Ectodermal cell (in vitro differentiated cells): ENCODE measurements around the gene ILKAP.
A peak's percentile ranks its signal among the peaks of the same experiment; 100 is the strongest.

Experiments
- H3K27ac ChIP-seq: 2 replicates; pipeline ENCODE4 v1.7.0; 2013; ENCODE audit warnings: mild to moderate bottlenecking, low read depth, low read length; ENCODE audit not compliant: insufficient read depth, poor library complexity, severe bottlenecking
- H3K27me3 ChIP-seq: 2 replicates; pipeline ENCODE4 v1.7.0; 2013; ENCODE audit warnings: mild to moderate bottlenecking, low read length; ENCODE audit not compliant: insufficient read depth, control insufficient read depth, poor library complexity, severe bottlenecking
- H3K36me3 ChIP-seq: one replicate; pipeline ENCODE4 v1.7.0; 2013; ENCODE audit warnings: low read length; ENCODE audit not compliant: control insufficient read depth, insufficient read depth
- H3K4me1 ChIP-seq: one replicate; pipeline ENCODE4 v1.7.0; 2013; ENCODE audit warnings: low read length; ENCODE audit not compliant: control insufficient read depth, insufficient read depth
- H3K4me3 ChIP-seq: 2 replicates; pipeline ENCODE4 v1.7.0; 2013; ENCODE audit warnings: low read depth, low read length, control low read depth; ENCODE audit not compliant: insufficient read depth
- H3K9me3 ChIP-seq: 2 replicates; pipeline ENCODE4 v1.7.0; 2013; ENCODE audit warnings: mild to moderate bottlenecking, low read length, moderate library complexity; ENCODE audit not compliant: control insufficient read depth
- whole genome bisulfite sequencing, 2 experiments: methylation state at CpG; one replicate each; pipeline ENCODE4 v1.1.7; 2013; ENCODE audit warnings: missing lambda C conversion rate in 2 of 2; 5-methylcytosine and 5-hydroxymethylcytosine counted together

The ILKAP gene

GRCh38 chr2:238159661-238160205, 43.8 kb downstream of the ILKAP start:
- Histone ChIP-seq H3K27me3 (peaks cover 63% of the 10 kb centered on the region), H3K36me3 (no peaks in the 10 kb centered on the region), H3K9me3 (no peaks in the 10 kb centered on the region), H3K27ac (no peak overlapping the region), H3K4me1 (peaks cover 11% of the 10 kb centered on the region), H3K4me3 (no peak overlapping the region)
- WGBS, 2 experiments = 68 to 69% methylated on average over 10 of the region's 10 CpGs

- Histone ChIP-seq H3K27me3 (peaks cover 57% of the 10 kb centered on the region), H3K9me3 (no peaks in the 10 kb centered on the region), H3K4me1 (peaks cover 11% of the 10 kb centered on the region), H3K4me3 (no peak overlapping the region), H3K27ac (no peak overlapping the region), H3K36me3 (no peaks in the 10 kb centered on the region)
- 3 to 4% methylated on average over 52 of the region's 52 CpGs for WGBS, 2 experiments
Observed at GRCh38 chr2:238159071-238159539, 44.4 kb downstream of the ILKAP start.

DNA sequence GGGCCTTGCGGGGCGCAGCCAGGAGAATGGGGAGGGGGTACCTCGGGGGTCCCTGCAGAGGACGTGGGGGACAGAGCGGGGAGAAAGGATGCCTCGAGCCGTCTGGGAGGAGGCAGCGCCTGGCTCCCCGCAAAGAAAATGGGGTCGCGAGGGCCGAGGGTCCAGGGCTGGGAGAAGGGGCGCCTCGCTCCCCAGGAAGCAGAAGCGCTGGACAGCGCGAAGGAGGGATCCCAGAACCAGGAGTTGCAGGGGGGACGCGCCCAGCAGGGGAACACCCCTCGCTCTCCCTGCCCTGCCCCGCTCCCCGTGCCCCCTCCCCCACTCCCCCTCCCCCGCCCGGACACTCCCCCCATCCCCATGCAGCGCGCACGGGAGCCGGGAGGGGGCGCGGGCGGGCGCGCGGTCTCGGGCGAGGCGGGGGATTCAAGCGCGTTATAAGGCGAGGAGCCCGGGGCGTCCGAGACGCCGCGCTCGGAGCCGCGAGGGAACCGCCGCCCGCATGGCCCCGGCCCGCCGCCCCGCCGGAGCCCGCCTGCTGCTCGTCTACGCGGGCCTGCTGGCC, 44.9 kb downstream of the ILKAP start, which contains the start of gene ERFE:
TSS of gene ERFE (plus strand) at position 462 of the 562 bp plus-strand sequence. CDS start at position 500, 38 bp downstream.
- Histone ChIP-seq H3K9me3 (no peaks in the 10 kb centered on the region), H3K27me3 (peaks cover 52% of the 10 kb centered on the region), H3K4me1 (peaks cover 11% of the 10 kb centered on the region), H3K27ac (no peak within 1 kb of the TSS), H3K36me3 (no peaks in the 10 kb centered on the region), H3K4me3 (no peak within 1 kb of the TSS)
- WGBS, 2 experiments = 14% methylated on average over 54 of the region's 61 CpGs

GRCh38 chr2:238158018-238158508, 45.4 kb downstream of the ILKAP start:
- H3K27ac ChIP-seq = no peak overlapping the region
- WGBS, 2 experiments = 67 to 79% methylated on average over 21 of the region's 21 CpGs
- no peak overlapping the region for H3K4me3 ChIP-seq
- H3K9me3 ChIP-seq = no peaks in the 10 kb centered on the region
- peaks cover 47% of the 10 kb centered on the region for H3K27me3 ChIP-seq
- no peaks in the 10 kb centered on the region for H3K36me3 ChIP-seq
- H3K4me1 ChIP-seq = peaks cover 11% of the 10 kb centered on the region

- Histone ChIP-seq H3K4me1 (peaks cover 11% of the 10 kb centered on the region), H3K9me3 (no peaks in the 10 kb centered on the region), H3K4me3 (no peak overlapping the region), H3K36me3 (no peaks in the 10 kb centered on the region), H3K27me3 (peaks cover 42% of the 10 kb centered on the region), H3K27ac (no peak overlapping the region)
- 79 to 80% methylated on average over 13 to 14 of the region's 14 CpGs for WGBS, 2 experiments
Observed at GRCh38 chr2:238157506-238158017, 45.9 kb downstream of the ILKAP start.

GRCh38 chr2:238155761-238156694, 47.5 kb downstream of the ILKAP start:
- Histone ChIP-seq H3K27me3 (peaks cover 26% of the 10 kb centered on the region), H3K27ac (no peak overlapping the region), H3K4me1 (peaks cover 20% of the 10 kb centered on the region), H3K9me3 (no peaks in the 10 kb centered on the region), H3K4me3 (no peak overlapping the region), H3K36me3 (no peaks in the 10 kb centered on the region)
- WGBS, 2 experiments = 84% methylated on average over 18 of the region's 18 CpGs

DNA sequence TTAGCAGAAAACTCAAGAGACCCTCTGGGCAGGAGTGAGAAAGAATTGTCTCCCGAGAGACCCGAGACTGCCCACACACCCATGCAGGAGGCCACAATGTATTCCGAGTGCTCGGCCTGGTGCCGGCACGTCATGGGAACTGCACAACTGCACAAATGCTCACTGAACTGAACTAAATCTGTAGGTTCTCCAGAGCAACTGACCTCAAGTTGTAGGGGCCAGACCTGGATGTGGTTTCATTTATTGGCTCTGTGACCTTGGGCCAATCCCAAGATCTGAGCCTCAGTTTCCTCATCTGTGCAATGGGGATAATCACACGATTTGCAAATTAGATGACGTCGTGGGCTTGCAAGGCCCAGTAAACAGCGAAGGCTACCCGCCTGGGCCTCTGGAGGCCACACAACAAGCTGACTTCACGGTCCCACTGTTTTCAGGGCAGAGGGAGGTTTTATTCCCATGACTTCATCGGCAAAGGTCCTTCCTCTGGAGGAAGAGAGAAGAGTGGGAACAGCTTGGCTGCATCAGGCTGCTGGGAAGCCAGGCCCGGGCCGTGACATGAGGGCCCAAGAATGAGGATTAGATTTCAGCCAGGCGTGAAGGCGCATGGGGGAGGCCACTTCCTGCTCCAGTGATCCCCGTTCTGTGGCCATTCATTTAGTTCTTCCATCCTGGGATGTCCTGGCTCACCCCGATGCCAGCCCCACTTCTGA, 48.3 kb downstream of the ILKAP start:
- Histone ChIP-seq H3K27ac (peak overlapping the region; percentile 50), H3K4me1 (peaks cover 21% of the 10 kb centered on the region)
- 87 to 90% methylated on average over 19 of the region's 19 CpGs for WGBS, 2 experiments

DNA sequence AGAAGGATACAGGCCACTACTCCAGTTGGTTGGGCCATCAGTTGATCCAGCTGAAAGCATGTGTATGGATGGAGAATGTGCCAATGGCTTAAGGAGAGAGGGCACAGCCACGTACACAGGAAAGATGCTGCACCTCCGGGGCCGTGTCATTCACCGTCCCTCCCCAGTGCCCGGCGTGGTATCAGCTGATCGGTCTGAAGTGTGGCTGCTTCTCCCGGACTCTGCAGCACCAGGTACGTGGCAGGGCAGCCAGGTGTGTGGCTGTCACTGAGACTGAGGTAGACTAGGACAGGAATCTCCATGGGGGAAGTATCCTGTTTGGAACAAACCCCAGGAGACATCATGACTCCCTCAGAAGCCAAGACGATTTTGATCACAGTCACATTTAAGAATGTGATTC, 48.9 kb downstream of the ILKAP start:
- Histone ChIP-seq H3K9me3 (no peaks in the 10 kb centered on the region), H3K27ac (no peak overlapping the region)
- 94 to 97% methylated on average over 10 of the region's 10 CpGs for WGBS, 2 experiments

More for the DNA sequence above, 48.3 kb downstream of the ILKAP start:
- Histone ChIP-seq H3K36me3 (no peaks in the 10 kb centered on the region), H3K4me3 (no peak overlapping the region), H3K27me3 (peaks cover 18% of the 10 kb centered on the region), H3K9me3 (no peaks in the 10 kb centered on the region)

GRCh38 chr2:238152771-238153688, 50.5 kb downstream of the ILKAP start:
- peaks cover 17% of the 10 kb centered on the region for H3K4me1 ChIP-seq
- H3K36me3 ChIP-seq = no peaks in the 10 kb centered on the region
- H3K27me3 ChIP-seq = peaks cover under 1% of the 10 kb centered on the region
- H3K27ac ChIP-seq = no peak overlapping the region
- no peaks in the 10 kb centered on the region for H3K9me3 ChIP-seq
- H3K4me3 ChIP-seq = no peak overlapping the region
- 90% methylated on average over 22 of the region's 22 CpGs for WGBS, 2 experiments

More for the DNA sequence above, 48.9 kb downstream of the ILKAP start:
- Histone ChIP-seq H3K4me1 (peaks cover 21% of the 10 kb centered on the region), H3K27me3 (peaks cover 12% of the 10 kb centered on the region), H3K4me3 (no peak overlapping the region), H3K36me3 (no peaks in the 10 kb centered on the region)
